Activated naive CD8-positive, alpha-beta T cell treated with anti-CD3 and anti-CD28 coated beads, Interleukin-2, amount 50 U/mL, for 16 hours (primary cell): Measurements from ENCODE around the gene DNAH2.

ENCODE experiments used
- DNase-seq: peaks from one replicate; pipeline ENCODE4 v3.0.0-alpha.2; 2020; ENCODE audit warnings: low read depth, low spot score

Gene DNAH2

GRCh38 chr17:7720125-7720524 is 2.6 kb downstream of the DNAH2 start:
- DNase-seq = no peak

DNA sequence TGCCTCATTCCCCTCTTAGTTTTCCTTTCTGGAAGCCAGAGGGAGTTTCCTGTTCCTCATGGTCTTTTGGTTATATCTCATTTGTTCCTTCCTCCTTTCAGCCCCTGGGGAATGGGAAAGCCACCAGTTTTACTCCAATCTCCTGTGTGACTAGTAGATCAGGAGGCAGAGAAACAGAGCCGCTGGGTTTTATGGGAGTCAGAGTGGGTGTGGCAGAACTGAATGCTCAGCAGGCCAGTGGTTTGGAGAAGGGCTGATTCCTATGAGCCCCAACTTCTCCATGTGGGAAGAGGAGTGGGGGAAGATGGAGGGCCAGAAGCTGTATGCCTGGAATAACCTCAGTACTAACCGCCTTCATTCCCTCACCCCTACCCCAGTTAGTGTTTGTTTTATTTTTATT is 4.1 kb downstream of the DNAH2 start:
- DNase-seq = no peak

DNA sequence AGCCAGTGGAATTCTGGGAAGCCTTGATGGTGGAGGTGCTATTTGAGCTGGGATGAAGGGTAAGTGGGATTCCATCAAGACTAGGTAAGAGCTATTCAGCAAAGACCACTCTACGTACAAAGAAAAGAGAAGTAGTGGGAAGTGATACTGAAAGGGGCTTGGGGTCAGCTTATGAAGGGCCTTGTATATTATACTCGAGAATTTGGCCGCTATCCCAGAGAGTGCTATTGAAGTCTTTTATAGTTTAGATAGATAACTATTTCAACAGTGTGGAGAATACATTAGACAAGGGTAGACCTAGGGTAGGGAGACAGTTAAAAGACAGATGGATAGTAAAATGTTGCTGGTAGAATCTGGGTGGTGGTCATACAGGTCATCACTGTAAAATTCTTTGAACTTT is 10.3 kb downstream of the DNAH2 start:
- DNase-seq = no peak

GRCh38 chr17:7729816-7730215 is 12.3 kb downstream of the DNAH2 start:
- no peak for DNase-seq

DNA sequence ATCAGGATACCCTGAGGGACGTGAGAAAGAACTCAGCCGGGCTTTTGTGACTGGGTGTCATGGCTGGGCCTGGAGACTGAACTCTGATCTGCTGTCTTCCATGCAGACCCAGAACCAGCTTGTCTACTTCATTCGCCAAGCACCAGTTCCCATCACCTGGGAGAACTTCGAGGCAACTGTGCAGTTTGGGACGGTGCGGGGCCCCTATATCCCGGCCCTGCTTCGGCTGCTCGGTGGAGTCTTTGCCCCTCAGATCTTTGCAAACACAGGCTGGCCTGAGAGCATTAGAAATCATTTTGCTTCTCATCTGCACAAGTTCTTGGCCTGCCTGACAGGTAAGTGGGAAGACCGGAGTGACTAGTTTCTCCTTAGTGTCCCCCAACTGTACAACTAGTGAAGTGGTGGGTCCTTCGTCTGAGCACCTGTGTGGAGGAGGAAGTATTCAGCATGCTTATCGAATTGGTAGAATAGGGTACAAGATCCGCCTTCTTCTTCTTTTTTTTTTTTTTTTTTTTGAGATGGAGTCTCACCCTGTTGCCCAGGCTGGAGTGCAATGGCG is 15.5 kb downstream of the DNAH2 start:
- DNase-seq = no peak

DNA sequence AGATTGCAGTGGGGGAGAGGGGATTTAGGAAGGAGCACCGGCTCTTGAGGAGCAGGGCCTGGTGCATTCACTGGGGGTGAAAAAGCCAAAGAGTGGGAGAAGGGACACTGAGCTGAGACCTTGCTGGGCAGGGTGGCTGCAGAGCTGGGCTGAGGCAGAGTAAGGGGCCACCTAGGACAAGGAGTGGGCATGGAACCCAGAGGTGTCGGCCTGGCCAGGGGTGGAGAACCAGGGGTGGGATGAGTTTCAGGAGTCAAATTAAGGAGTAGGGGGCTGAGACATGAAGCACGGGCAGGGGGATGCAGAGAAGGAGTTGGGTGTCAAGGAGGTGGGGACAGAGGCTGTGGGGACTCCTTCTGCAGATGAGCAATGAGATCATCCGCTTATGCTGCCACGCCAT is 20.1 kb downstream of the DNAH2 start:
- no peak for DNase-seq

GRCh38 chr17:7739746-7740145 is 22.2 kb downstream of the DNAH2 start:
- DNase-seq = no peak

- no peak for DNase-seq
Observed at GRCh38 chr17:7740481-7741001, 23.0 kb downstream of the DNAH2 start.

DNA sequence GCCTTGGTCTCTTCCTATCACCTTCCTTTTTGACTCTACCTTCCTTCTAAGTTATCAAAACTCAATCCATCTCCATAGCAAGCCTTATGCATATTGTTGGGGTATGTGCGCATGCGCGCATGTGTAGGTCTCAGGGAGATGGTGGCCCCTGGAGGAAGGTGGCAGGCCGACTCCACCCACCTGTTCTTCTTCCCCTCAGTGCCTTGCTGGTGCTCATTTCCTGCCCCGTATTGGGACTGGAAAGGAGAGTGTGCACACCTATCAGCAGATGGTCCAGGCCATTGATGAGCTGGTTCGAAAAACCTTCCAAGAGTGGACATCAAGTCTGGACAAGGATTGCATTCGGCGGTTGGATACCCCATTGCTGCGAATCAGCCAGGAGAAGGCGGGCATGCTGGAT is 25.2 kb downstream of the DNAH2 start:
- no peak for DNase-seq

GRCh38 chr17:7744416-7744815 is 26.9 kb downstream of the DNAH2 start:
- DNase-seq = no peak

- DNase-seq = no peak
Observed at GRCh38 chr17:7745748-7746470, 28.4 kb downstream of the DNAH2 start.

DNA sequence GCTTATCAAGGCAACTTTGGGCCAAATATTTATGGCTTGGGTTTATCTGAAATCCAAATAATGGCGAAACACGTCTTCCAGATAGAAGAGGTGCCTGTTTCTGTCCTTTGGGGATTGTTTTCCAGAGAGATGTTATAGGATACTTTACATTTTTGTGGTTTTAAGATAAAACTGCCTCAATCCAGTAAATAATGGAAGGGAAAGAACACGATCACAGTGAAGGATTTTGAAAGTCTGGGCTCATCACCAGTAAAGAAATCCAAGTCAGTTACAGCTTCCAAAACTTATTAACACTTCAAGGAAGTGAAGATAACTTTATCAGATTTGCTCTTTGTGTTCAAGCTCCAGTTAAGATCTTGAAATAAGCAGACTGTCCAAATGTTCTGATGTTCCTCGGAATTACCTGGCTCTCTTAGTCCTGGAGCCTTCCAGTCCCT is 30.1 kb downstream of the DNAH2 start:
- no peak for DNase-seq

DNA sequence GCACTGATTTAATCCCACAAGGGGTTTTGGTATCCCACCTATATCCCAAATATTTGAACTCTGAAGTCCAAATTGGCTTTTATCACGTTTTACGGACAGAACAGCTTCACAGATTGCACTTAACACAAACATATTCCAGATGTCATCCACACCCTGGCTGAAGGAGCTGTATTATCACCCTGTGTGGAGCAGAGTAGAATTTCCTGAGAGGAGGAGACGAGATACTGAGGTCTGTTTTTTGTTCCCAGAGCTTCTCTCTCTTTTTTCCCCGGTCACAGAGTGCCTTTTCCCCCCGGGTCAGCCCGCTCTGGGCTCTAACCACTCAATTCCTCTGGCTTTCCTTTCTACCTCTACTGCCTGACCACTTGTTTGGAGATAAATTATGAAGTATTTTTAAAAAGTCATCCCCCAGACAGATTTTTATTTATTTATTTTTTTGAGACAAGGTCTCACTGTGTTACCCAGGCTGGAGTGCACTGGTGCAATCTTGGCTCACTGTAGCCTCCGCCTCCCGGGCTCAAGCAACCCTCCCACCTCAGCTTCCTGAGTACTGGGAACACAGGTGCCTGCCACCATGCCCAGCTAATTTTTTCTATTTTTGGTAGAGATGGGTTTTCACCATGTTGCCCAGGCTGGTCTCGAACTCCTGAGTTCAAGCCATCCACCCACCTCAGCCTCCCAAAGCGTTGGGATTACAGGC is 30.7 kb downstream of the DNAH2 start:
- no peak for DNase-seq

DNA sequence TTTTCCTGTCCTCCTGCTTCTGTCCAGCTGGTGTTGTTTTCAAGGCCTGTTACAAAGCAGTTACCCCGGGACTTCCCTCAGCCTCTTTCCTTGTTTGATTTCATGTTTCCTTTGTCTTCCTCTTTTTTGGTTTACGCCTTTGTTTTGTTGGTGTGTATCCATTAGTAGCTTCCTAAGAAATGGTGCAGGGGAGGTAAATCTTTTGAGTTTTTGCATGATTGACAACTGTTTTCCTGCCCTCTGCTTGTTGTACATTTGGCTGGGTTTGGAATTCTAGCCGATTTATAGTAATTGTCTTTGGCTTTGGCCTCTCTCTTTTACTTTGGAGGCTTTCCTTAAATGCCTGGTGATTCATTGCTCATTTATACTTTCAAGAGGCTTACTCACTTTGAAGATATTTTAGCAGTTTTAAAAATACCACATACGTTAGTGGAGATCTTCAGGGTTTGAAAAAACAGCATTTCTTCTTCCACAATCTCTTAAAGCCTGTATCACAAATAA is 32.8 kb downstream of the DNAH2 start:
- DNase-seq = no peak

GRCh38 chr17:7754656-7755055 is 37.1 kb downstream of the DNAH2 start:
- no peak for DNase-seq

GRCh38 chr17:7755095-7755890 is 37.7 kb downstream of the DNAH2 start:
- no peak for DNase-seq

DNA sequence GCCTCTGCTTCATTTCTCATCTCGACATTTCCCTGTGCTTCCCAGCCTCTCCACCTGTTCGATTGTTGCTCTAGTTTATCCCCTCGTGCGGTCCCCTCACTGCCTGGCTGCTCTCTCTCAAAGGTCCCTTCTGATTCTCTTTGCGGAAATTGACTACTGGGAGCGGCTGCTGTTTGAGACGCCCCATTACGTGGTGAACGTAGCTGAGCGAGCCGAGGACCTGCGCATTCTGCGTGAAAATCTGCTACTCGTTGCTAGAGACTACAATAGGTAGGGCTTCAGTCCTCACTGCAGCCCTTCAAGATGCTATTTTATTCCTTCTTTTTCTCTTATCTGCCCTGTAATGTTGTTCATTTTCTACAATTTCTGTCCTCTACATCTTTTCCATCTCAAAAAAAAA is 39.4 kb downstream of the DNAH2 start:
- no peak for DNase-seq

- DNase-seq = no peak
Observed at GRCh38 chr17:7763919-7764318, 46.4 kb downstream of the DNAH2 start.

GRCh38 chr17:7767004-7767403 is 49.5 kb downstream of the DNAH2 start:
- DNase-seq = no peak

- no peak for DNase-seq
Observed at GRCh38 chr17:7767405-7768021, 50.0 kb downstream of the DNAH2 start.

GRCh38 chr17:7769854-7770253 is 52.3 kb downstream of the DNAH2 start:
- DNase-seq = no peak
